Hematopoietic multipotent progenitor cell treated with erythropoietin and hydrocortisone succinate and interleukin-3 and kit ligand, for 6 days (in vitro differentiated cells): Measurements from ENCODE around the gene ZNF488.

Source experiments
- DNase-seq: peaks from one replicate; pipeline ENCODE4 v3.0.0-alpha.2; 2015

ZNF488 gene

GRCh38 chr10:47381427-47382379, 2.4 kb downstream of the ZNF488 start:
- DNase-seq, result no peak

- no peak for DNase-seq
Measured at GRCh38 chr10:47381103-47381395, 3.0 kb downstream of the ZNF488 start.

GRCh38 chr10:47380341-47381102, 3.6 kb downstream of the ZNF488 start:
- no peak for DNase-seq

- DNase-seq, result no peak
Measured at GRCh38 chr10:47379901-47380300, 4.2 kb downstream of the ZNF488 start.

DNA sequence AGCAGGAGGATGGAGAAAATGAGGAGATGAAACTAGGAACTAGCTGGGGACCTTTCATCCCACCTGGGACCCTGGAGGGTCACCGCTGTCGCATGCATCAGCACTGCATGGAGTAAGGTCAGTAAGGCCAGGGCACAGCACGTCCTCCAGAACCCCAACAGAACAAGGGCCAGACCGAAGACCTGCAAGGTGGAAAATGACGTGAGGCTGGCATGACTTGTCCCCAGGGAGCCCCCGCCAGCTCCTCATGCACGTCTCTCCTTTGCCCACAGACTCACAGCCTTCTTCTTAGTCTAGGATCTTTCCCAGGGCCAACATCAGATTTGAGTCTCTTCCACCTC, 4.7 kb downstream of the ZNF488 start:
- DNase-seq, result no peak

GRCh38 chr10:47378606-47379444, 5.3 kb downstream of the ZNF488 start:
- no peak for DNase-seq

GRCh38 chr10:47378183-47378510, 5.9 kb downstream of the ZNF488 start:
- DNase-seq, result no peak

DNA sequence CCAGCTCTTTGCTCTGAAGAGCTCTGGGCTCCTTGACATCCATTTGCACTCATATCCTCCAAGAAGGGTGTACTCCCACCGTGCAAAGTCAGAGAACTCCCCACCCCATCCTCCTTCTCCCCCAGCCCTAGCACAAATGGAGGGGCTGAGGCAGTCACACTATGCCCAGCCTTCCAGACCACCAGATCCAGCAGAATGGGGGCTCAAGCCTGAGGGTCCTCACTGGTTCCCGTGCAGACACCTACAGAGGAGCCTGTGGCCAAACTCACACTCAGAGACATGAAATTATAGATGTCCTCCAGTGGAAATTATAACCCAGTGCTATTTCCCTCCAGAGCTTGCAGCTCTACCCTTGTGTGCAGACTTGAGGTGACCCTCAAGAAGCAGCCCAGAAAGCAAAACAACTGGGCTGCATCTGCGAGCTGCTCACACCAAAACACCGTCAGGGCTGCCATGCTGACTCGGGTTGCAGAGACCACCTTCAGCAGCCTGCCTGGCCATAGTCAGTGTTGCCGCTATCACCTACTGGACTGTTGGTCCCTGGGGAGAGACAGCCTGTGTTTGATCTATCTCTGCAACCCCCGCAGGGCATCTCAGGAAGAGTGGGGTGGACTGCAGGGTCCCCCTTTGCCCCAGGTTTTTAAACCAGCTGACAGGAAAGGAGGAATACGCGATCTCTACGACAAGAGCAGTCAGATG, 7.4 kb downstream of the ZNF488 start:
- DNase-seq, result no peak

DNA sequence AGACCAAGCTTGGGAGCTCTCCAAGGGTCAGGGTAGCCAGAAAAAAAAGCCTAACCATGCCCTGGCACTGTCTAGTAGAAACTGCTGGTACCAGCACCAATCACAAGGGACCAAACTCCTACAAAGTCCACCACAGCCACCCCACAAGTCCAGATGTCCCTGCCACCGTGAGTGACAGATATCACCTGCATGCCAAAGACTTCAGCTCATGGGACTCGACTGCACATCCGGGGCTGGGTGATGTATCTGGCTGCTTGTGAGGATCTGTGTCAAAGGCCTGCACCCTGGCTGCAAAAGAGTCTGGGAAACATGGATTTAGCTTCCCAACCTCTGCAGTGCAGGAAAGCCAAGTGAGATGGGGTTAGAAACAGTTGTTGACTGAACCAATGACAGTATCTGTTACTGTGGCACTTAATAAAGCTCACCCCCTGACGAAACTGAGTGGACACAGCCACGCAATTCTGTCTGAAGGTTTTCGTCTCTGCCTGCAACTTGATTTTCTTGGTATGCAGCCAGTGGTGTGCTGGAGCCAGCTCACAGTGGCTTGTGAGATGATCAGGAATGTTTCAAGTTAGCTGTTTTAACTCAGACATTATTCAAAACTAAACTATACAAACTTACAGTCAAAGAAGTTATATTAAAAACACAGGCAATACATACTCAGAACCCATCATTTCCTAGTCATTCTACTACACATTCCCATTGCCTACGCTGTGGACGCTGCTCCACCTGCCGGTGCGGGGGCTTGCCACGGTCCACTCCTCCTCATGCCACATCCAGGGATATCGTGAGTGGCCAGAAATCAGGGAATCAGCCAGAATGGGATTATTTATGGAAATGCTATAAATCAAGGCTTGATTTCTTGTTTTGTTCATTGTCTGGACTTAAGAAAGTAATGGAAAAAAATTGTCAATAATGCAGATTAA, 9.2 kb downstream of the ZNF488 start:
- no peak for DNase-seq

- DNase-seq, result no peak
Measured at GRCh38 chr10:47372726-47373125, 11.4 kb downstream of the ZNF488 start.

DNA sequence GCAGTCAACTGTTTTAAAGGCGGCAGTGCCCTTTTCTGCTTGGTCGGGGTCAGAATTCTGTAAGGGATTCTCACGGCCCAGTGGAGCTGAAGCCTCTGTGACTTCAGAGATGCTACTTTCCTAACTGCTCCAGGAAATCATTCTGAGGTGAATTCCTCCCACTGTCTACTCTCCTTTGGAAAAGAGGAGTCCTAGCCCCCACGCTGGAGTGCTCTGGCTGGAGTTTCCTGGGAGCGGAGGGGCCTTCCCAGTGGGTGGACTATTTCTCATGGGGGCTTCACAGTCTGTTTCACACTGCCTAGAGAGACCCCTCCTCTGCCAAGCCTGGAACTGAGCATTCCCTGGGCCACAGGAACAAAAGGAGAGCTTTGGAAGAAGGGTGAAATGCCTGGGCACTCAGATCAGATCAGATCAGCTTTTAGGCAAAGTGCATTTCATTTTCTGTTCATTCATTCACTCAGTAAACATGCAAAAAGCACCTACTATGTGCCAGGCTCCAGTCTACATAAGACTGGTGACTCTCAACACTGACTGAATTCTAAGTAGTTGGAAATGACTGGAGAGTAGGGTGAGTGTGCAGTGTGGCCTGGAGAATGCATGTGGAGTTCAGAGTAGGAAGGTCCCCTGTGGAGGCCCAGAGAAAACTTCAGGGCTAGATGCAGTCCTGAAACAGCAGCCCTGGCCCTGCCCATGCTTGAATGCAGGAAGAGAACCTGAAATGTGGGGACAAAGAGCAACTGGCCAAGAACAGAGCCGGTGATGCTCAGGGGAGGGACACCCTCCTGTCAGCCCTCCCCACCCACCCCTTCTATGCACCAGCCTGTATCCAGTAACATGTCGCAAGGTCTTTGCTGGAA, 12.2 kb downstream of the ZNF488 start:
- no peak for DNase-seq

DNA sequence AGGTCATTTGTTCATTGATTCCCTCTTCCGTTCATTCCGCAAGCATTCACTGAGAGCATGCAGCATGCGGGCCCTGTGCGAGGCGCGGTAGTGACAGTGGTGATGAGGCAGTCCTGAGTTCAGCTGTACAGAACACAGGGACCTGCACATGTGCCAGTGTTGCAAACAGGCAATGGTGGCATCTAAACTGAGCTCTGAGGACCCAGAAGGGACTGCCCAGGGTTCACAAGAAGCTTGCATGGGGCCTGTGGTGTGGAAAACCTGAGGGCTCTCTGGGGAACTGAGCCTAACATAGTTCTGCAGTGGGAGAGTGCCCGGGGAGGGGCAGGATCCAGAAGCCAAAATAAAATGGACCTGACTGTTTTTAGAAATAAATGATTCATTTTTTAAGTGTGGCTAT, 13.2 kb downstream of the ZNF488 start:
- DNase-seq, result no peak

- DNase-seq, result no peak
Measured at GRCh38 chr10:47370015-47370767, 13.9 kb downstream of the ZNF488 start.

- DNase-seq, result no peak
Measured at GRCh38 chr10:47369251-47369894, 14.7 kb downstream of the ZNF488 start.

DNA sequence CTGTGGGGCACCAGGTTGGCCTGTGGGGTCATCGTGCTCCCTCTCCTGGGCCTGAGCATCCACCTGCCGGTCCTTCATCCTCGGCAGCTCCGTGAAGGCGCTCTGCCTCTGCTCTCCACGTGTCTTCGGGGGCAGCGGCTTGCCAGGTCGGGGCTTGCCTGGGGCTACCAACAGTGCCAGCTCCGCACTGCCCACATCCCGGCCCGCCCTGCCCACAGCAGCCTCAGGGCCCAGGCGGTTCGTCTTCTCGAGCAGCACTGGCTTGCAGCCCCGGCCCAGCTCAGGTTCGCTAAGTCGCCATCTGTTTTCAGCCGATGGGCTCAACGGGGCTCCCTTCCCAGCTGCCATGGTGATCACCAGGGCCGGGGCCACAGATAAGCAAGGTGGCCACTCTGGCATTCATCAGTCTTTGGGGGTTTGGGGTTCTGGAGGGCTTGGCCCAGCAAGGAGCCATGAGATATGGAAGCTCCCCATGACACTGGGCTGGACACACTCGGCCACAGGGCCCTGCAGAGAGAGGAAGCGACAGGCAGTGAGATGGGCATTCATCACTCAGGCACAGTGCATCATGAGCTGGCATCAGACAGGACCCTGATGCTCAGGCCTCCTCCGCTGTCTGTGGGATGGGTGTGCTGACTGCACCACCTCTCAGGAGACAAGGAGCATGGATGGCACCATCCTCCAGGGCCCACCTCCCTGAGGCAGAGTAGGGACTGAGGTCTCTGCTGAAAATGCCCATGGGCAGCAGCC, 15.5 kb downstream of the ZNF488 start:
- DNase-seq, result no peak

DNA sequence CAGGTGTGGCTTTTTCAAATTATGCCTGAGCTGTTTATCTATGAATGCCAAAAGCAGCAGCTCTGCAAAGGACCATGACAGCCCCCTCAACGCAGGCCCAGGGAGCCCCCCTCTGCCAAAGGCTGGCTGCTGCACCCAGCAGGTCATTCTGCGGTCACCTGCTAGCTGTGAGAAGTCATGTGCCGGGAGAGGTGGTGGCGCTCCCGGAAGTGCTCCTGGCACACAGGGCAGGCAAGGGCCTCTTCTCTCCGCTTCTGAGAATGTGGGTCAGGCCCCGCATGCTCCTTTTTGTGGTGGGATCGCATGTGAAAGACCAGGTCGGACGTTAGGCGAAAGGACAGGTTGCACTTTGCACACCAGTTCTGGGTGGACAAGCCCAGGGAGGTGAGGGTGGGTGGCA, 16.4 kb downstream of the ZNF488 start:
- DNase-seq, result no peak

GRCh38 chr10:47366731-47367460, 17.2 kb downstream of the ZNF488 start:
- no peak for DNase-seq

DNA sequence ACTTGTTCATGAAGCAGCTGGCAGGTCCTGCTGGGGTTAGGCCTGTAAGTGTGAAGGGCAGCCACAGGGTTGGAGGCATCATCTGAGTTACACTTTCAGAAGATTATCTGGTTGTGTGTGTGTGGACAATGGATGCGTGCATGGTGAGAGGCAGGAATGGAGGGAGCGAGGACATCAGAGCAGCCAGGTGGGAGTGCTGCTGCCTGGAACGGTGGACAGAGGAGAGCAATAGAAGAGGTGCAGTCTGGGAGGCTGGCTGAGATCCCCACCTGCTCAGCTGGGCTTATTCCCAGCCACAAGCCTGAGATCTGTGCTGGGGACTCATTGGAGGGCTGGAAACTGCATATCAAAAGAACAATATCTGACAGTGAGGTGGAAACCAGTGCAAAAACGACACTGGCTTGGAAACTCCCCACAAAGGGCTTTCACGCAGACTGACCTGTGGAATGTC, 17.9 kb downstream of the ZNF488 start:
- no peak for DNase-seq
